ENCODE results near the gene MED13L. TPM values are rescaled to one million over a fixed set of nuclear protein-coding genes. Genes with fewer than 3 reads are reported as not detected.

The MED13L gene
- total and polyA plus RNA-seq, 2 donors (not counting 3 experiments of a cell fraction or from before 2014, with no cell fraction given) = 27.4 to 93.6 TPM

- no peaks in the 10 kb centered on the region for H3K9me3 ChIP-seq (replicated peaks; ENCODE audit: control insufficient read depth, insufficient read depth, low read length)
- CTCF ChIA-PET = interaction anchor here (1.0 to 2.0 kb wide), 7 partner anchors 9 to 186 kb away, joined by 3 to 6 read pairs (median 4); no protein-coding TSS in a partner anchor
- intact Hi-C loops (cut with micrococcal nuclease) (no loop called here), dilution Hi-C loops (cut with MboI; ENCODE audit: extremely low pct_ligation_motif_present, low sequenced_read_pairs) (no loop called here)
- H3K36me3 ChIP-seq (ENCODE audit: control insufficient read depth in 2 of 2, extremely low read depth in 1 of 2, insufficient read depth in 2 of 2, low read length in 2 of 2) = no peaks in the 10 kb centered on the region
- no peaks in the 10 kb centered on the region for H3K27me3 ChIP-seq (ENCODE audit: control insufficient read depth in 2 of 2, insufficient read depth in 2 of 2, low read length in 2 of 2)
- H3K9me1 ChIP-seq (replicated peaks; ENCODE audit: control insufficient read depth, extremely low read depth, insufficient read depth, low read length) = no peaks in the 10 kb centered on the region
- TF ChIP-seq MAX (IDR thresholded peaks at IDR 0.05; ENCODE audit: insufficient read depth, insufficient read length) = no peak
- no peak for TF ChIP-seq CTCF (IDR thresholded peaks at IDR 0.05; ENCODE audit: extremely low read depth in 1 of 2, insufficient read depth in 1 of 2, low read depth in 1 of 2, low read length in 2 of 2)
- no peak for TF ChIP-seq FOS (IDR thresholded peaks at IDR 0.05; ENCODE audit: borderline replicate concordance, insufficient read depth, low read length)
- no peak for TF ChIP-seq MYC (IDR thresholded peaks at IDR 0.05; ENCODE audit: low read depth, low read length)
- TF ChIP-seq EZH2 (IDR thresholded peaks at IDR 0.05; ENCODE audit: borderline replicate concordance, low read depth, low read length, severe bottlenecking) = no peak
- no peak for TF ChIP-seq JUN (IDR thresholded peaks at IDR 0.05; ENCODE audit: borderline replicate concordance, insufficient read depth, insufficient read length, low read depth)
- no peak for TF ChIP-seq POLR2AphosphoS5 (IDR thresholded peaks at IDR 0.05; ENCODE audit: insufficient read depth, low read depth, low read length)
- no peak for TF ChIP-seq POLR2A (IDR thresholded peaks at IDR 0.05; ENCODE audit: low read depth, low read length)
- TF ChIP-seq GATA2 (IDR thresholded peaks at IDR 0.05; ENCODE audit: insufficient read depth, insufficient read length, low read depth, low read length) = no peak
- no peak for DNase-seq (ENCODE audit: low read depth, low spot score)
- peaks cover 75% of the 10 kb centered on the region for H3K79me2 ChIP-seq (ENCODE audit: control insufficient read depth, insufficient read depth, low read length)
- FAIRE-seq = no peak
- peaks cover 26% of the 10 kb centered on the region for H4K20me1 ChIP-seq (replicated peaks; ENCODE audit: control insufficient read depth, extremely low read depth, insufficient read depth, low read length)
- POLR2A ChIA-PET = interaction anchor here (0.5 to 0.7 kb wide), 2 partner anchors 82 to 479 kb away, joined by 3 to 14 read pairs; no protein-coding TSS in a partner anchor
- H3K4me1 ChIP-seq (ENCODE audit: control insufficient read depth, extremely low read depth, insufficient read depth, low read length) = no peaks in the 10 kb centered on the region
- no peak overlapping the region for H3K9ac ChIP-seq (replicated peaks; ENCODE audit: extremely low read depth, insufficient read depth, low read length)
- H2AFZ ChIP-seq (ENCODE audit: low read depth, low read length) = no peak overlapping the region
- H3K4me3 ChIP-seq (replicated peaks in 1 of 3; ENCODE audit: insufficient read depth in 1 of 3, low read depth in 1 of 3, low read length in 3 of 3) = no peak overlapping the region
- BruUV-seq (replicated peaks) = no TSS peak
- H3K27ac ChIP-seq (ENCODE audit: insufficient read depth, low read depth, low read length) = no peak overlapping the region
- no peak overlapping the region for H3K4me2 ChIP-seq (ENCODE audit: insufficient read depth, low read length)
Measured at GRCh38 chr12:116201908-116202307, 75.6 kb downstream of the MED13L start.
